HepG2 (cell line): ENCODE results near the gene TBX6. TPM values are rescaled to one million over a fixed set of nuclear protein-coding genes. Genes with fewer than 3 reads are reported as not detected.

ENCODE experiments used
- ATAC-seq: fragments of 200-7000 bp; cut with Tn5 transposase; 3 replicates; pipeline ENCODE4 v1.9.1; 2020; ENCODE audit warnings: mild to moderate bottlenecking, moderate library complexity
- Bru-seq: library from RNA; stranded (reverse); fragments of 400-500 nt; gene quantifications from one replicate; lab custom pipeline; 2021; lab: Mats Ljungman, UMichigan
- BruChase-seq, 2 experiments: library from RNA; stranded (reverse); fragments of 400-500 nt; gene quantifications; one replicate each; lab custom pipeline; 2021; lab: Mats Ljungman, UMichigan
- BruUV-seq: library from RNA; stranded (reverse); fragments of 400-500 nt; replicated peaks from 2 replicates; lab custom pipeline; 2021; lab: Mats Ljungman, UMichigan
- CTCF ChIA-PET: fragments of 300-600 bp; formaldehyde crosslinking; extraction: SDS; loops from one replicate; lab custom pipeline; 2021; ENCODE audit warnings: low total read pairs, inconsistent platforms, low intra/inter-chr PET ratio; lab: Yijun Ruan, JAX
- POLR2A ChIA-PET: fragments of 350-600 bp; sonication (Branson Sonifier 250); formaldehyde crosslinking; loops from one replicate; lab custom pipeline; 2020; ENCODE audit warnings: antibody characterized with exemption, inconsistent platforms; lab: Yijun Ruan, JAX
- DNase-seq: peaks from one replicate; pipeline ENCODE4 v3.0.0-alpha.2; 2015; ENCODE audit warnings: low spot score
- FAIRE-seq: peaks from 3 replicates; lab custom pipeline; 2011; peaks lifted over from hg19 to GRCh38; lab: Jason Lieb, UNC
- H2AFZ ChIP-seq: one replicate; pipeline ENCODE4 v1.6.1; 2011; ENCODE audit warnings: low read length, inconsistent platforms
- H3K27ac ChIP-seq: fragments of 300-600 bp; 3 replicates; pipeline ENCODE4 v1.8.0; 2011; ENCODE audit warnings: mixed run types, mild to moderate bottlenecking, mixed read lengths, low read length, inconsistent platforms; ENCODE audit not compliant: insufficient read depth; ENCODE audit errors: extremely low read length
- H3K27me3 ChIP-seq, 2 experiments: fragments of 200-600 bp in 1 of 2; 2 replicates in 1 of 2; 3 replicates in 1 of 2; pipeline versions ENCODE4 v1.6.0 to v1.8.0; 2011; ENCODE audit warnings: low read length in 2 of 2, mild to moderate bottlenecking in 2 of 2, moderate library complexity in 2 of 2, inconsistent platforms in 1 of 2; ENCODE audit not compliant: insufficient read depth in 2 of 2, control insufficient read depth in 1 of 2
- H3K36me3 ChIP-seq, 2 experiments: fragments of 200-600 bp in 1 of 2; replicated peaks in 1 of 2; 2 replicates in 1 of 2; 3 replicates in 1 of 2; pipeline versions ENCODE4 v1.5.1 to v1.8.0; 2011; ENCODE audit warnings: low read length in 2 of 2, inconsistent platforms in 1 of 2; ENCODE audit not compliant: insufficient read depth in 2 of 2, control insufficient read depth in 1 of 2
- H3K4me1 ChIP-seq: 2 replicates; pipeline ENCODE4 v1.5.1; 2012; ENCODE audit warnings: low read length, inconsistent platforms; ENCODE audit not compliant: insufficient read depth
- H3K4me2 ChIP-seq: 2 replicates; pipeline ENCODE4 v1.6.0; 2011; ENCODE audit warnings: low read depth, low read length, inconsistent platforms
- H3K4me3 ChIP-seq, 3 experiments: fragments of 200-600 bp in 1 of 3; sonication (generic), shearing (Covaris generic) in 1 of 3; replicated peaks in 1 of 3; 2 replicates each; pipeline ENCODE4 v1.5.1; 2011 to 2016; ENCODE audit warnings: low read length in 3 of 3, inconsistent platforms in 2 of 3, low read depth in 2 of 3, mild to moderate bottlenecking in 2 of 3, control low read depth in 1 of 3, mixed read lengths in 1 of 3; ENCODE audit not compliant: insufficient read depth in 1 of 3
- H3K79me2 ChIP-seq: one replicate; pipeline ENCODE4 v1.6.1; 2011; ENCODE audit warnings: low read length, inconsistent platforms; ENCODE audit not compliant: insufficient read depth
- H3K9ac ChIP-seq: 2 replicates; pipeline ENCODE4 v1.6.0; 2011; ENCODE audit warnings: mild to moderate bottlenecking, low read depth, low read length, inconsistent platforms; ENCODE audit not compliant: insufficient read depth
- H3K9me3 ChIP-seq: 2 replicates; pipeline ENCODE4 v1.5.1; 2012; ENCODE audit warnings: mild to moderate bottlenecking, low read length
- H4K20me1 ChIP-seq: 2 replicates; pipeline ENCODE4 v1.6.0; 2011; ENCODE audit warnings: inconsistent platforms, mild to moderate bottlenecking, low read length, moderate library complexity; ENCODE audit not compliant: insufficient read depth
- FOXC1 ChIP-seq: sonication (generic); formaldehyde crosslinking; IDR thresholded peaks from 2 replicates; pipeline ENCODE4 v1.8.0; 2022; ENCODE audit warnings: mild to moderate bottlenecking, missing genetic modification reagents, borderline replicate concordance
- HDAC2 ChIP-seq: sonication (generic); formaldehyde crosslinking; IDR thresholded peaks from 2 replicates; pipeline ENCODE4 v1.4.0; 2020; ENCODE audit warnings: missing genetic modification reagents
- HHEX ChIP-seq: IDR thresholded peaks from 2 replicates; pipeline ENCODE4 v1.6.1; 2016; ENCODE audit warnings: control low read depth
- HNRNPL ChIP-seq: fragments of 200-400 bp; formaldehyde crosslinking; IDR thresholded peaks from 2 replicates; pipeline ENCODE4 v1.6.1; 2017; ENCODE audit warnings: mild to moderate bottlenecking, low read depth, low read length
- MAFG ChIP-seq: sonication (generic); formaldehyde crosslinking; IDR thresholded peaks from 2 replicates; pipeline ENCODE4 v1.5.1; 2020; ENCODE audit warnings: mild to moderate bottlenecking, missing genetic modification reagents
- POLR2A ChIP-seq, 2 experiments: IDR thresholded peaks; 2 replicates each; pipeline ENCODE4 v1.6.1; 2011; ENCODE audit warnings: low read depth in 2 of 2, low read length in 2 of 2, mild to moderate bottlenecking in 1 of 2, moderate library complexity in 1 of 2; ENCODE audit not compliant: insufficient read depth in 1 of 2
- ZBTB38 ChIP-seq: sonication (generic); formaldehyde crosslinking; IDR thresholded peaks from 2 replicates; pipeline ENCODE4 v1.5.1; 2020; ENCODE audit warnings: mild to moderate bottlenecking, missing genetic modification reagents
- ZNF781 ChIP-seq: sonication (generic); formaldehyde crosslinking; IDR thresholded peaks from 2 replicates; pipeline ENCODE4 v1.5.1; 2020; ENCODE audit warnings: borderline replicate concordance, mild to moderate bottlenecking, missing genetic modification reagents; ENCODE audit errors: not compliant biosample characterization
- ZNF879 ChIP-seq: sonication (generic); formaldehyde crosslinking; IDR thresholded peaks from 2 replicates; pipeline ENCODE4 v1.8.1; 2023; ENCODE audit warnings: missing genetic modification reagents
- ZXDC ChIP-seq: sonication (generic); formaldehyde crosslinking; IDR thresholded peaks from 2 replicates; pipeline ENCODE4 v1.5.0; 2020; ENCODE audit warnings: mild to moderate bottlenecking, missing genetic modification reagents
- WGBS: methylation state at CpG from one replicate; pipeline ENCODE4 v1.1.6; 2017; ENCODE audit warnings: low lambda C conversion rate; 5-methylcytosine and 5-hydroxymethylcytosine counted together
- in situ Hi-C: cut with HindIII; loops from 2 replicates; pipeline ENCODE4 v1.10.0; 2017; ENCODE audit warnings: low pct_unique_long_range_greater_than_20kb; ENCODE audit not compliant: extremely low pct_ligation_motif_present
- intact Hi-C: fragments of 100-400 bp; cut with micrococcal nuclease; formaldehyde crosslinking; loops from one replicate; pipeline ENCODE4 v1.10.0; 2022; ENCODE audit not compliant: unreplicated experiment
- long read RNA-seq, 2 experiments: library from RNA in 1 of 2; library from polyadenylated mRNA in 1 of 2; stranded (forward) in 1 of 2; unstranded in 1 of 2; transcript quantifications; one replicate each; pipeline ENCODE4 v2.0.0, GENCODE V29; 2019 to 2022
- polyA minus RNA-seq, 3 experiments: library from RNA; depleted of rRNA, polyadenylated mRNA; stranded (reverse); fragments of >200 nt; gene quantifications; 2 replicates each; pipeline ENCODE4 v1.2.3, GENCODE V29; 2011; ENCODE audit warnings: low replicate concordance in 1 of 3
- polyA plus RNA-seq, 8 experiments: library from polyadenylated mRNA; depleted of rRNA in 3 of 8; stranded (reverse) in 7 of 8; unstranded in 1 of 8; fragments of >200 nt; fragmentation: Illumina TruSeq in 4 of 8; extraction: Trizol in 4 of 8; gene quantifications; 2 replicates each; pipeline versions ENCODE4 v1.2.1 to v1.2.3, GENCODE V29; 2011 to 2016; ENCODE audit warnings: low read depth in 4 of 8, missing spikeins in 1 of 8, mixed read lengths in 1 of 8; ENCODE audit not compliant: insufficient read depth in 1 of 8
- total RNA-seq, 5 experiments: library from RNA; depleted of rRNA; stranded (reverse); fragments of >200 nt; fragmentation: Illumina TruSeq; extraction: Trizol; gene quantifications; 2 replicates each; pipeline ENCODE4 v1.2.3, GENCODE V29; 2016; ENCODE audit warnings: low read depth in 1 of 5
- TF ChIP-seq, protein P1 (sequence below): sonication (generic); formaldehyde crosslinking; conservative IDR thresholded peaks from 2 replicates; pipeline ENCODE4 v1.4.0; 2020; ENCODE audit warnings: missing genetic modification reagents

The TBX6 gene, protein sequence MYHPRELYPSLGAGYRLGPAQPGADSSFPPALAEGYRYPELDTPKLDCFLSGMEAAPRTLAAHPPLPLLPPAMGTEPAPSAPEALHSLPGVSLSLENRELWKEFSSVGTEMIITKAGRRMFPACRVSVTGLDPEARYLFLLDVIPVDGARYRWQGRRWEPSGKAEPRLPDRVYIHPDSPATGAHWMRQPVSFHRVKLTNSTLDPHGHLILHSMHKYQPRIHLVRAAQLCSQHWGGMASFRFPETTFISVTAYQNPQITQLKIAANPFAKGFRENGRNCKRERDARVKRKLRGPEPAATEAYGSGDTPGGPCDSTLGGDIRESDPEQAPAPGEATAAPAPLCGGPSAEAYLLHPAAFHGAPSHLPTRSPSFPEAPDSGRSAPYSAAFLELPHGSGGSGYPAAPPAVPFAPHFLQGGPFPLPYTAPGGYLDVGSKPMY
- total RNA-seq (2016; rRNA removed; fragmentation: Illumina TruSeq; extraction: Trizol) (0.24 TPM in 1 of 2 replicates, not detected in the other), polyA plus RNA-seq (2011; rRNA removed) (0.42 and 0.51 TPM in 2 replicates), polyA minus RNA-seq (2011; rRNA and poly(A)+ RNA removed; ENCODE audit: low replicate concordance) (1.1 TPM in 1 of 2 replicates, not detected in the other), Bru-seq, nascent RNA (percentile 30 among the genes with signal in this experiment), BruChase-seq, experiment 1, labeled RNA remaining after a 6-hour chase (percentile 12 among the genes with signal in this experiment), BruChase-seq, experiment 2, labeled RNA remaining after a 2-hour chase (percentile 29 among the genes with signal in this experiment)
- 0.09 and 0.20 TPM in 2 replicates for total RNA-seq (2016; cell fraction: cytosol; rRNA removed; fragmentation: Illumina TruSeq; extraction: Trizol; ENCODE audit: low read depth)
- total RNA-seq (2016; cell fraction: insoluble cytoplasmic fraction; rRNA removed; fragmentation: Illumina TruSeq; extraction: Trizol), result 0.16 and 0.37 TPM in 2 replicates
- 0.21 and 0.22 TPM in 2 replicates for total RNA-seq (2016; cell fraction: membrane; rRNA removed; fragmentation: Illumina TruSeq; extraction: Trizol)
- 0.25 and 0.47 TPM in 2 replicates for total RNA-seq (2016; cell fraction: nucleus; rRNA removed; fragmentation: Illumina TruSeq; extraction: Trizol)
- 0.08 and 0.24 TPM in 2 replicates for polyA plus RNA-seq (2011; cell fraction: cytosol; rRNA removed)
- polyA plus RNA-seq (2011; cell fraction: nucleus; rRNA removed), result 1.6 and 1.8 TPM in 2 replicates
- polyA plus RNA-seq (2012), result 0.36 and 0.44 TPM in 2 replicates
- 0.35 and 0.51 TPM in 2 replicates for polyA plus RNA-seq (2016; cell fraction: cytosol; fragmentation: Illumina TruSeq; extraction: Trizol; ENCODE audit: low read depth)
- 0.25 and 0.34 TPM in 2 replicates for polyA plus RNA-seq (2016; cell fraction: insoluble cytoplasmic fraction; fragmentation: Illumina TruSeq; extraction: Trizol; ENCODE audit: low read depth)
- polyA plus RNA-seq (2016; cell fraction: membrane; fragmentation: Illumina TruSeq; extraction: Trizol; ENCODE audit: low read depth), result 0.39 and 0.63 TPM in 2 replicates
- polyA plus RNA-seq (2016; cell fraction: nucleus; fragmentation: Illumina TruSeq; extraction: Trizol; ENCODE audit: insufficient read depth, low read depth), result 0.78 and 1.4 TPM in 2 replicates
- not detected in 2 replicates for polyA minus RNA-seq (2011; cell fraction: cytosol; rRNA and poly(A)+ RNA removed)
- polyA minus RNA-seq (2011; cell fraction: nucleus; rRNA and poly(A)+ RNA removed), result 0.39 and 0.62 TPM in 2 replicates
- long read RNA-seq, experiment 1, result 0 reads
- long read RNA-seq, experiment 2, result 0 reads

- Histone ChIP-seq H3K4me3 (peak within 1 kb of the TSS; percentile 58 to 78 (median 67)), H3K4me1 (peaks cover 74% of the 10 kb centered on the region), H3K27ac (peak within 1 kb of the TSS; percentile 72), H3K9me3 (peaks cover 1% of the 10 kb centered on the region; the same call in 1 of the 2 replicates), H3K4me2 (peak within 1 kb of the TSS; percentile 95), H2AFZ (no peak within 1 kb of the TSS), H3K9ac (peak within 1 kb of the TSS; percentile 72), H3K79me2 (no peaks in the 10 kb centered on the region), H4K20me1 (no peaks in the 10 kb centered on the region), H3K36me3 (no peaks in the 10 kb centered on the region; a peak in 1 of 5 replicates), H3K27me3 (no peaks in the 10 kb centered on the region; a peak in 1 of 5 replicates)
- BruUV-seq, result no TSS peak
- in situ Hi-C loops (loop anchor here (25.0 kb wide), 1 partner anchor 546 kb away; no protein-coding TSS in a partner anchor), intact Hi-C loops (loop anchor here (1.0 kb wide), 2 partner anchors 25 to 49 kb away; no protein-coding TSS in a partner anchor)
- 11% methylated on average over 74 of the region's 76 CpGs for WGBS
- peak; percentile 81 for ATAC-seq
- DNase-seq, result peak; percentile 88
- FAIRE-seq, result peak; percentile 34
- ChIA-PET CTCF (interaction anchor here (1.2 to 2.0 kb wide), 5 partner anchors 18 to 49 kb away, joined by 3 to 19 read pairs (median 8); partner anchors contain the start of gene GDPD3), POLR2A (interaction anchor here (0.6 to 6.0 kb wide), 16 partner anchors 10 to 550 kb away, joined by 3 to 120 read pairs (median 6); partner anchors contain the start of genes ALDOA, CORO1A, GDPD3 and MAPK3)
- TF ChIP-seq HHEX (CRISPR knock-in tag), result no peak
- TF ChIP-seq, protein P1, sequence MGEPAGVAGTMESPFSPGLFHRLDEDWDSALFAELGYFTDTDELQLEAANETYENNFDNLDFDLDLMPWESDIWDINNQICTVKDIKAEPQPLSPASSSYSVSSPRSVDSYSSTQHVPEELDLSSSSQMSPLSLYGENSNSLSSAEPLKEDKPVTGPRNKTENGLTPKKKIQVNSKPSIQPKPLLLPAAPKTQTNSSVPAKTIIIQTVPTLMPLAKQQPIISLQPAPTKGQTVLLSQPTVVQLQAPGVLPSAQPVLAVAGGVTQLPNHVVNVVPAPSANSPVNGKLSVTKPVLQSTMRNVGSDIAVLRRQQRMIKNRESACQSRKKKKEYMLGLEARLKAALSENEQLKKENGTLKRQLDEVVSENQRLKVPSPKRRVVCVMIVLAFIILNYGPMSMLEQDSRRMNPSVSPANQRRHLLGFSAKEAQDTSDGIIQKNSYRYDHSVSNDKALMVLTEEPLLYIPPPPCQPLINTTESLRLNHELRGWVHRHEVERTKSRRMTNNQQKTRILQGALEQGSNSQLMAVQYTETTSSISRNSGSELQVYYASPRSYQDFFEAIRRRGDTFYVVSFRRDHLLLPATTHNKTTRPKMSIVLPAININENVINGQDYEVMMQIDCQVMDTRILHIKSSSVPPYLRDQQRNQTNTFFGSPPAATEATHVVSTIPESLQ (CRISPR knock-in tag), result no peak
- peak; percentile 69 to 76 for TF ChIP-seq POLR2A (IDR thresholded peaks at IDR 0.05; ENCODE audit: insufficient read depth in 1 of 2, low read depth in 2 of 2, low read length in 2 of 2)
- no peak; the same call in none of the 2 replicates for TF ChIP-seq HDAC2
- peak; percentile 81 for TF ChIP-seq ZBTB38 (CRISPR knock-in tag)
- no peak; the same call in 1 of the 2 replicates for TF ChIP-seq HNRNPL
- no peak for TF ChIP-seq MAFG (CRISPR knock-in tag)
- TF ChIP-seq FOXC1 (CRISPR knock-in tag), result peak; percentile 0; the same call in 1 of the 2 replicates
- TF ChIP-seq ZNF781 (CRISPR knock-in tag), result peak; percentile 43
- TF ChIP-seq ZNF879, result no peak
- no peak for TF ChIP-seq ZXDC (CRISPR knock-in tag)
These were observed at the start of gene TBX6 for GRCh38 chr16:30091474-30092372. Gene TBX6, minus strand, starts transcription at chr16:30091924. Its CDS starts 731 bp downstream, at chr16:30091193.
